Neural cell (in vitro differentiated cells): ENCODE measurements around the gene CCT3. TPM values are rescaled to one million over a fixed set of nuclear protein-coding genes. Genes with fewer than 3 reads are reported as not detected.

Experiments
- H2AFZ ChIP-seq: fragments of 200-600, 300-800 bp; sonication (generic), shearing (Covaris generic); 2 replicates; pipeline ENCODE4 v1.6.0; 2014; ENCODE audit warnings: low read depth, mild to moderate bottlenecking, antibody characterized with exemption, low read length, moderate library complexity
- H3F3A ChIP-seq: fragments of 200-600 bp; shearing (Covaris generic); 2 replicates; pipeline ENCODE4 v1.6.1; 2016; ENCODE audit warnings: mild to moderate bottlenecking, moderate library complexity, mixed read lengths, antibody characterized with exemption, low read length; ENCODE audit not compliant: insufficient read depth, poor library complexity, severe bottlenecking
- H3K27ac ChIP-seq: fragments of 200-600, 300-800 bp; sonication (generic), shearing (Covaris generic); 2 replicates; pipeline ENCODE4 v1.5.1; 2014; ENCODE audit warnings: mild to moderate bottlenecking, low read length, moderate library complexity
- H3K27me3 ChIP-seq: fragments of 300-800, 200-600 bp; sonication (generic), shearing (Covaris generic); 2 replicates; pipeline ENCODE4 v1.6.0; 2014; ENCODE audit warnings: mild to moderate bottlenecking, low read depth, low read length, moderate library complexity; ENCODE audit not compliant: insufficient read depth
- H3K36me3 ChIP-seq: fragments of 300-800, 200-600 bp; sonication (generic), shearing (Covaris generic); 2 replicates; pipeline ENCODE4 v1.5.1; 2014; ENCODE audit warnings: mild to moderate bottlenecking, antibody characterized with exemption, low read length, moderate library complexity; ENCODE audit not compliant: insufficient read depth
- H3K4me2 ChIP-seq: fragments of 300-800, 200-600 bp; sonication (generic), shearing (Covaris generic); 2 replicates; pipeline ENCODE4 v1.6.0; 2014; ENCODE audit warnings: mild to moderate bottlenecking, low read length
- H3K4me3 ChIP-seq: fragments of 300-800, 200-600 bp; sonication (generic), shearing (Covaris generic); 2 replicates; pipeline ENCODE4 v1.5.1; 2014; ENCODE audit warnings: mild to moderate bottlenecking, low read length, moderate library complexity
- H3K79me2 ChIP-seq: fragments of 200-600 bp; shearing (Covaris generic); replicated peaks from 2 replicates; pipeline ENCODE4 v1.6.0; 2014; ENCODE audit warnings: mild to moderate bottlenecking, low read length, moderate library complexity; ENCODE audit not compliant: insufficient read depth
- H3K9ac ChIP-seq: fragments of 300-800, 200-600 bp; sonication (generic), shearing (Covaris generic); 2 replicates; pipeline ENCODE4 v1.6.1; 2016; ENCODE audit warnings: mild to moderate bottlenecking, low read length, mixed read lengths
- H3K9me2 ChIP-seq: fragments of 200-600 bp; shearing (Covaris generic); 2 replicates; pipeline ENCODE4 v1.6.1; 2016; ENCODE audit warnings: mild to moderate bottlenecking, low read length, mixed read lengths; ENCODE audit not compliant: insufficient read depth
- H3K9me3 ChIP-seq: fragments of 200-600, 300-800 bp; sonication (generic), shearing (Covaris generic); 2 replicates; pipeline ENCODE4 v1.6.1; 2016; ENCODE audit warnings: mild to moderate bottlenecking, mixed run types, low read length, moderate library complexity, mixed read lengths
- H4K20me1 ChIP-seq: fragments of 200-600 bp; shearing (Covaris generic); 2 replicates; pipeline ENCODE4 v1.6.1; 2016; ENCODE audit warnings: mild to moderate bottlenecking, mixed run types; ENCODE audit not compliant: insufficient read depth
- CTCF ChIP-seq: fragments of 450-650 bp; IDR thresholded peaks from 2 replicates; pipeline ENCODE4 v1.5.1; 2014; ENCODE audit warnings: antibody characterized with exemption, mild to moderate bottlenecking, moderate library complexity; ENCODE audit not compliant: poor library complexity, severe bottlenecking
- EP300 ChIP-seq: fragments of 450-650 bp; conservative IDR thresholded peaks from 2 replicates; pipeline ENCODE4 v1.6.1; 2014; ENCODE audit warnings: antibody characterized with exemption, mild to moderate bottlenecking, moderate library complexity; ENCODE audit not compliant: poor library complexity, severe bottlenecking
- EZH2 ChIP-seq: fragments of 200-600, 300-800 bp; shearing (Covaris generic), sonication (generic); IDR thresholded peaks from 2 replicates; pipeline ENCODE4 v1.6.1; 2014; ENCODE audit warnings: antibody characterized with exemption, low read length, borderline replicate concordance, mild to moderate bottlenecking; ENCODE audit not compliant: insufficient read depth, poor library complexity, severe bottlenecking
- MXI1 ChIP-seq: fragments of 450-650 bp; conservative IDR thresholded peaks from 2 replicates; pipeline ENCODE4 v1.6.1; 2014; ENCODE audit warnings: antibody characterized with exemption, mild to moderate bottlenecking; ENCODE audit not compliant: poor library complexity, severe bottlenecking
- POLR2AphosphoS5 ChIP-seq: IDR thresholded peaks from 2 replicates; pipeline ENCODE4 v1.6.1; 2012
- RAD21 ChIP-seq: fragments of 450-650 bp; conservative IDR thresholded peaks from 2 replicates; pipeline ENCODE4 v1.6.1; 2014; ENCODE audit warnings: antibody characterized with exemption, mild to moderate bottlenecking, moderate library complexity
- REST ChIP-seq: IDR thresholded peaks from 2 replicates; pipeline ENCODE4 v1.6.1; 2012; ENCODE audit warnings: borderline replicate concordance
- SMC3 ChIP-seq: fragments of 450-650 bp; conservative IDR thresholded peaks from 2 replicates; pipeline ENCODE4 v1.6.1; 2014; ENCODE audit warnings: antibody characterized with exemption, mild to moderate bottlenecking, moderate library complexity; ENCODE audit not compliant: poor library complexity
- TAF1 ChIP-seq: IDR thresholded peaks from 2 replicates; pipeline ENCODE4 v1.6.1; 2012; ENCODE audit warnings: low read depth
- polyA plus RNA-seq: library from polyadenylated mRNA; depleted of rRNA; stranded (reverse); fragments of >200 nt; gene quantifications from 2 replicates; pipeline ENCODE4 v1.2.3, GENCODE V29; 2014

Gene CCT3
- polyA plus RNA-seq, 1 donor from 2014 or later, result 288 TPM

GRCh38 chr1:156260896-156261295 lies 77.2 kb downstream of the CCT3 start:
- TF ChIP-seq SMC3 (no peak), EZH2 (no peak), CTCF (no peak), POLR2AphosphoS5 (no peak), TAF1 (no peak), RAD21 (no peak), REST (no peak), MXI1 (no peak), EP300 (no peak)
- no peaks in the 10 kb centered on the region for H3K27me3 ChIP-seq
- no peaks in the 10 kb centered on the region for H3F3A ChIP-seq
- H3K4me3 ChIP-seq, result no peak overlapping the region
- H3K9ac ChIP-seq, result no peak overlapping the region
- H3K9me2 ChIP-seq, result no peaks in the 10 kb centered on the region
- H3K36me3 ChIP-seq, result no peaks in the 10 kb centered on the region
- no peaks in the 10 kb centered on the region for H3K79me2 ChIP-seq
- no peak overlapping the region for H3K27ac ChIP-seq
- no peak overlapping the region for H2AFZ ChIP-seq
- H4K20me1 ChIP-seq, result no peaks in the 10 kb centered on the region
- H3K4me2 ChIP-seq, result no peak overlapping the region
- no peaks in the 10 kb centered on the region for H3K9me3 ChIP-seq

- Histone ChIP-seq H3K36me3 (no peaks in the 10 kb centered on the region), H3F3A (no peaks in the 10 kb centered on the region), H3K27ac (no peak overlapping the region), H3K9me2 (no peaks in the 10 kb centered on the region), H3K9ac (no peak overlapping the region), H3K27me3 (no peaks in the 10 kb centered on the region), H3K4me2 (no peak overlapping the region), H2AFZ (no peak overlapping the region), H3K4me3 (no peak overlapping the region), H4K20me1 (no peaks in the 10 kb centered on the region), H3K79me2 (no peaks in the 10 kb centered on the region), H3K9me3 (no peaks in the 10 kb centered on the region)
- no peak for TF ChIP-seq EZH2
- TF ChIP-seq EP300, result no peak
- TF ChIP-seq TAF1, result no peak
- TF ChIP-seq SMC3, result no peak
- TF ChIP-seq MXI1, result no peak
Measured at GRCh38 chr1:156259805-156260204, 78.3 kb downstream of the CCT3 start.

Other genes with a start within 250 kb of the CCT3 start
- 90.7 and 103 TPM in 2 replicates for gene LMNA, start 223.6 kb downstream of the CCT3 start, polyA plus RNA-seq
- gene SEMA4A, start 184.7 kb downstream of the CCT3 start, polyA plus RNA-seq, result 17.1 and 38.4 TPM in 2 replicates
- gene SLC25A44, start 144.2 kb downstream of the CCT3 start, polyA plus RNA-seq, result 13.7 and 16.2 TPM in 2 replicates
- gene PMF1, start 125.3 kb downstream of the CCT3 start, polyA plus RNA-seq, result 97.0 and 98.7 TPM in 2 replicates
- gene BGLAP, start 96.1 kb downstream of the CCT3 start, polyA plus RNA-seq, result 1.9 and 2.5 TPM in 2 replicates
- 16.8 and 27.3 TPM in 2 replicates for gene PAQR6, start 90.2 kb downstream of the CCT3 start, polyA plus RNA-seq
- gene SMG5, start 55.5 kb downstream of the CCT3 start, polyA plus RNA-seq, result 57.3 and 84.4 TPM in 2 replicates
- gene TMEM79, start 54.0 kb downstream of the CCT3 start, polyA plus RNA-seq, result 5.9 and 6.8 TPM in 2 replicates
- gene GLMP, start 42.6 kb downstream of the CCT3 start, polyA plus RNA-seq, result 3.3 and 4.1 TPM in 2 replicates
- 1.4 and 1.8 TPM in 2 replicates for gene VHLL, start 39.0 kb downstream of the CCT3 start, polyA plus RNA-seq
- not detected in 2 replicates for gene TSACC, start 234 bp upstream of the CCT3 start, polyA plus RNA-seq
- not detected in 2 replicates for gene RHBG, start 30.9 kb upstream of the CCT3 start, polyA plus RNA-seq
- 4.7 and 5.2 TPM in 2 replicates for gene MEF2D, start 162.5 kb upstream of the CCT3 start, polyA plus RNA-seq
- gene IQGAP3, start 234.3 kb upstream of the CCT3 start, polyA plus RNA-seq, result 0.32 TPM in 1 of 2 replicates, not detected in the other
- gene TTC24, start 241.4 kb upstream of the CCT3 start, polyA plus RNA-seq, result not detected in 2 replicates